Measurements from ENCODE around the gene BPIFB1.

Gene BPIFB1

GRCh38 chr20:33282196-33282934 is 649 bp upstream of the BPIFB1 start:
- Histone ChIP-seq H3K4me3 (ENCODE audit: low read depth, low read length) (no peak overlapping the region), H3K4me1 (ENCODE audit: control insufficient read depth, insufficient read depth, low read length) (no peaks in the 10 kb centered on the region), H3K9me3 (ENCODE audit: control insufficient read depth, insufficient read depth, low read depth, low read length) (no peaks in the 10 kb centered on the region), H3K36me3 (ENCODE audit: control insufficient read depth in 2 of 2, insufficient read depth in 1 of 2, low read length in 2 of 2) (no peaks in the 10 kb centered on the region), H3K27ac (ENCODE audit: extremely low read depth, low read depth, low read length) (no peak overlapping the region)
- CTCF ChIA-PET, result interaction anchor here (0.6 to 1.6 kb wide), 4 partner anchors 10 to 380 kb away, joined by 3 to 4 read pairs (median 3); no protein-coding TSS in a partner anchor
- POLR2A ChIA-PET, result no interaction called here
- no peak for TF ChIP-seq HIC1 (tag by site-specific recombination; IDR thresholded peaks at IDR 0.05)

DNA sequence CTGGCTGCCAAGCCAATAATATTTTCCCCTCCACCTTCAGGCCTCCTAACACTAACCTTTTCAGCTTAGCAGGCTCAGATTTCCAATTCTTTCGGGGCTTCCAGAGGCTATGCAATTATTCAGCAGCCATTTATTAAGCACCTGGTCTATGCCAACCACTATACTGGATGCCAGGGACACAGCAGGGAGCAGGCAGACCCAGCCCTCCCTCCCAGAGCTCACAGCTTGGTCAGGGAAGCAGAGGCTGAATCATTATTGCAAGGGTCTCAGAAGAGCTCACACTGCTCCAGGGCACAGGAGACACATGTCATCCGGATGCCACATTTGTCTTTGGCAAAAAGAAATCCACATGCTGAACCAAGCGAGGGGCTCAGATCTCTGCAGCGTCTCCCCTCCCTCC is 1.3 kb downstream of the BPIFB1 start:
- Histone ChIP-seq H3K27ac (ENCODE audit: extremely low read depth, low read depth, low read length) (no peak overlapping the region), H3K9me3 (ENCODE audit: control insufficient read depth, insufficient read depth, low read depth, low read length) (no peaks in the 10 kb centered on the region), H3K36me3 (ENCODE audit: control insufficient read depth in 2 of 2, insufficient read depth in 1 of 2, low read length in 2 of 2) (no peaks in the 10 kb centered on the region), H3K4me3 (ENCODE audit: low read depth, low read length) (no peak overlapping the region), H3K4me1 (ENCODE audit: control insufficient read depth, insufficient read depth, low read length) (no peaks in the 10 kb centered on the region)
- TF ChIP-seq ZNF169 (tag by site-specific recombination; IDR thresholded peaks at IDR 0.05), result no peak
- no peak for TF ChIP-seq ZNF174 (tag by site-specific recombination; IDR thresholded peaks at IDR 0.05)
- no peak for TF ChIP-seq ZFP41 (tag by site-specific recombination; IDR thresholded peaks at IDR 0.05; ENCODE audit: borderline replicate concordance)
- TF ChIP-seq ZNF132 (tag by site-specific recombination; IDR thresholded peaks at IDR 0.05; ENCODE audit: borderline replicate concordance), result no peak
- TF ChIP-seq, protein P1, sequence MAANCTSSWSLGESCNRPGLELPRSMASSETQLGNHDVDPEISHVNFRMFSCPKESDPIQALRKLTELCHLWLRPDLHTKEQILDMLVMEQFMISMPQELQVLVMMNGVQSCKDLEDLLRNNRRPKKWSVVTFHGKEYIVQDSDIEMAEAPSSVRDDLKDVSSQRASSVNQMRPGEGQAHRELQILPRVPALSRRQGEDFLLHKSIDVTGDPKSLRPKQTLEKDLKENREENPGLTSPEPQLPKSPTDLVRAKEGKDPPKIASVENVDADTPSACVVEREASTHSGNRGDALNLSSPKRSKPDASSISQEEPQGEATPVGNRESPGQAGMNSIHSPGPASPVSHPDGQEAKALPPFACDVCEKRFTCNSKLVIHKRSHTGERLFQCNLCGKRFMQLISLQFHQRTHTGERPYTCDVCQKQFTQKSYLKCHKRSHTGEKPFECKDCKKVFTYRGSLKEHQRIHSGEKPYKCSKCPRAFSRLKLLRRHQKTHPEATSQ (tag by site-specific recombination; IDR thresholded peaks at IDR 0.05), result no peak
- no peak for TF ChIP-seq ZFP69B (tag by site-specific recombination; IDR thresholded peaks at IDR 0.05)
- TF ChIP-seq ZNF571 (tag by site-specific recombination; IDR thresholded peaks at IDR 0.05), result no peak
- TF ChIP-seq ZNF140 (tag by site-specific recombination; IDR thresholded peaks at IDR 0.05), result no peak
- no peak for TF ChIP-seq ZNF658 (tag by site-specific recombination; IDR thresholded peaks at IDR 0.05)
- TF ChIP-seq SALL2 (tag by site-specific recombination; IDR thresholded peaks at IDR 0.05; ENCODE audit: borderline replicate concordance), result no peak
- no peak for TF ChIP-seq ZXDB (tag by site-specific recombination; IDR thresholded peaks at IDR 0.05)
- ChIA-PET POLR2A (no interaction called here), CTCF (interaction anchor here (1.6 kb wide), 1 partner anchor 10 kb away, joined by 5 read pairs; no protein-coding TSS in a partner anchor)

- ChIA-PET POLR2A (no interaction called here), CTCF (interaction anchor here (0.6 to 4.7 kb wide), 5 partner anchors 9 to 141 kb away, joined by 3 to 23 read pairs (median 5); no protein-coding TSS in a partner anchor)
- no peaks in the 10 kb centered on the region for H3K9me3 ChIP-seq (ENCODE audit: control insufficient read depth, insufficient read depth, low read depth, low read length)
- no peaks in the 10 kb centered on the region for H3K4me1 ChIP-seq (ENCODE audit: control insufficient read depth, insufficient read depth, low read length)
- TF ChIP-seq TCF7L2 (IDR thresholded peaks at IDR 0.05; ENCODE audit: borderline replicate concordance, low read depth, low read length) (no peak), ZNF654 (tag by site-specific recombination; IDR thresholded peaks at IDR 0.05; ENCODE audit: low read depth) (no peak), YY1 (tag by site-specific recombination; IDR thresholded peaks at IDR 0.05) (no peak), GLIS1 (tag by site-specific recombination; IDR thresholded peaks at IDR 0.05) (no peak), ZNF423 (tag by site-specific recombination; IDR thresholded peaks at IDR 0.05) (no peak), ZNF785 (tag by site-specific recombination; IDR thresholded peaks at IDR 0.05) (no peak), ZNF639 (tag by site-specific recombination; IDR thresholded peaks at IDR 0.05) (no peak), ZNF10 (tag by site-specific recombination; IDR thresholded peaks at IDR 0.05) (no peak), ZFP3 (tag by site-specific recombination; IDR thresholded peaks at IDR 0.05; ENCODE audit: low read depth) (peak; percentile 86)
- no peak overlapping the region for H3K27ac ChIP-seq (ENCODE audit: extremely low read depth, low read depth, low read length)
- H3K4me3 ChIP-seq (ENCODE audit: low read depth, low read length), result no peak overlapping the region
- no peaks in the 10 kb centered on the region for H3K36me3 ChIP-seq (ENCODE audit: control insufficient read depth in 2 of 2, insufficient read depth in 1 of 2, low read length in 2 of 2)
Observed at GRCh38 chr20:33284937-33285336, 1.9 kb downstream of the BPIFB1 start.
